ENCODE results near the gene GTPBP3. TPM values are rescaled to one million over a fixed set of nuclear protein-coding genes. Genes with fewer than 3 reads are reported as not detected.
A peak's percentile ranks its signal among the peaks of the same experiment; 100 is the strongest.

GTPBP3 gene
- total and polyA plus RNA-seq, 10 donors: 13.0 to 44.1 (median 24.6) TPM

DNA sequence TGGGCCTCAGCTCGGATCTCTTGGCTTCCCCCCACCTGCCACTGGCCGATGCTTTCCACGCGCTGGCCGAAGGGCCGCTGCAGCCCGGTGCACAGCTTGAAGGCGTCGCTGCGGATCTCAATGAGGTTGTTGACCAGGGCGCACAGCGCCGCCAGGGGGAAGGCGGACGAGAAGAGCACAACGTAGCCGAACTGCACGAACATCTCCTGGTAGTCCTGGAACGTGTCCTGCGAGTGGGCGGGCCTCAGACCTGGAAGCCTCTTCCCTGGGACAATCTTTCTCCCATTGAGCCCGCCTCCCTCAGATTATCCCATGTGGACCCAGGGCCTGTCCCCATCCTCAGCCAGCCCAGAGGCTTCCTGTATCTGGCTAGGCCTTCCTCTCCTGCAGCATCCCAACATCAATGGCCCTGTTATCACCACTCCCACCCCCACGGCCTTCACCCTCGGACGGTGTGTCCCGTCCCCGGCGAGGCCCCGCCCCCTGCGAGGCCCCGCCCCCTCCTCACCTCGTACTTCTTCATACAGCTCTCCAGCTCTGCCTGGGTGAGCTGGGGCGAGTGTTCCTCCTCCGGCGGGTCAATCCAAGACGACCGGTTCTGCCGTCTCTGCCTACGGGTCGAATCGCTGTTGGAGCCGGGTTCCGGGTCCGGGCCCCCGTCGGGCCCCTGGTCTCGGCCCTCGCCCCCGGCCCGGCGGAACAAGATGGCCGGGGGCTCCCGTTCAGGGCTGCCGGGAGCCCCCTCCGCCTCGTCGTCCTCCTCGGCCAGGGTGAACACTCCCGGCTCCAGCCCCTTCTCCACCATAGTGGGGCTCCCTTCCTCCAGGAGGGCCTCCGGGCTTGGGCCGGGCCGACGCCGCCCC, 9.5 kb upstream of the GTPBP3 start:
- intact Hi-C loops (cut with DNase I; ENCODE audit: low total_unique reads): no loop called here
- peak overlapping the region; percentile 45 to 76 (median 50) for H3K4me3 ChIP-seq

DNA sequence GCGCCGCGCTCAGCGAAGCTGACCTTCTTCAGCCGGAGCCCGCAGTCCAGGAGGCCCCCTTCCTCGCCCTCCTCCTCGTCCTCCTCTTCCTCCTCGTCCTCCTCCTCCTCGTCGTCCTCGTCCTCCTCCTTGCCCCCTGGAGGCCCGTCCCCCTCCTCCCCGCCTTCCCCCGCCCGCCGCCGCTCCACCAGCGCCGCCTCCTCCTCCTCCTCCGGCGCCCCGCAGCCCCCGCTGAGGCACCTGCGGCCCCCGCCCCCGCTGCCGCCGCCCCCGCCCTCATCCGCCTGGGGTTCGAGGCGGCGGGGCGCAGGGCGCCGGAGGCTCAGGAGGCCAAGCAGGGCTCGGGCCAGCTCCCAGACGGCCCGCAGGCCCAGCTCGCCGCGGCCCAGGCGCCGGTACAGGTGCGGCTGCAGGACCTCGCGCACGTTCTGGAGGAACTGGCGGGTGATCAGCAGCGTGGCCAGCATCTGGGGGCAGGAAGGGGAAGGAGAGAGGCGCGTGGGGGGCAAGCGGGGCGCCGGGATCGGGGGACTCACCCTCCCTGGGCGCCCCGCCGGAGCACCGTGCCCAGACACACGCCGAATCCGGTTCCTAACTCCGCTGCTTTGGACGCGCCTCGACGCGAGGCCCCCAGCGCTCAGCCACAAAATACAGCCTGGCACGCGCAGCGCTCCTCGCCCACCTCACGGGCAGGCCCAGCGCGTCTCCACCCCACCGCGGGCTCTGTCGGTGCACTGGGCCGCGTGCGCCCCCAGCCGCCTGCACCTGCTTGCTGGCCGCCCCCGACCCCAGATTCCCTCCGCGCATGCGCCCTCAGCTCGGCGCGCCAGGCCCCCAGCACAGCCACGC, 8.6 kb upstream of the GTPBP3 start:
- Histone ChIP-seq H3K9me3 (no peaks in the 10 kb centered on the region), H3K27ac (peak overlapping the region in 6 of 8 donors; percentile 16 to 81 (median 64)), H3K27me3 (replicated peaks in 1 of 7) (peaks cover 0 to 35% (median 21%) of the 10 kb centered on the region in 7 donors), H3K4me3 (peak overlapping the region; percentile 45 to 76 (median 50)), H3K36me3 (peaks cover 0 to 13% (median 0%) of the 10 kb centered on the region in 6 donors), H3K4me1 (peaks cover 10 to 49% (median 35%) of the 10 kb centered on the region in 6 donors)
- intact Hi-C loops (cut with DNase I; ENCODE audit: low total_unique reads): no loop called here
- no peak for TF ChIP-seq POLR2A (IDR thresholded peaks at IDR 0.05)
- TF ChIP-seq, protein P1, sequence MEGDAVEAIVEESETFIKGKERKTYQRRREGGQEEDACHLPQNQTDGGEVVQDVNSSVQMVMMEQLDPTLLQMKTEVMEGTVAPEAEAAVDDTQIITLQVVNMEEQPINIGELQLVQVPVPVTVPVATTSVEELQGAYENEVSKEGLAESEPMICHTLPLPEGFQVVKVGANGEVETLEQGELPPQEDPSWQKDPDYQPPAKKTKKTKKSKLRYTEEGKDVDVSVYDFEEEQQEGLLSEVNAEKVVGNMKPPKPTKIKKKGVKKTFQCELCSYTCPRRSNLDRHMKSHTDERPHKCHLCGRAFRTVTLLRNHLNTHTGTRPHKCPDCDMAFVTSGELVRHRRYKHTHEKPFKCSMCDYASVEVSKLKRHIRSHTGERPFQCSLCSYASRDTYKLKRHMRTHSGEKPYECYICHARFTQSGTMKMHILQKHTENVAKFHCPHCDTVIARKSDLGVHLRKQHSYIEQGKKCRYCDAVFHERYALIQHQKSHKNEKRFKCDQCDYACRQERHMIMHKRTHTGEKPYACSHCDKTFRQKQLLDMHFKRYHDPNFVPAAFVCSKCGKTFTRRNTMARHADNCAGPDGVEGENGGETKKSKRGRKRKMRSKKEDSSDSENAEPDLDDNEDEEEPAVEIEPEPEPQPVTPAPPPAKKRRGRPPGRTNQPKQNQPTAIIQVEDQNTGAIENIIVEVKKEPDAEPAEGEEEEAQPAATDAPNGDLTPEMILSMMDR (IDR thresholded peaks at IDR 0.05 in 8 of 11, conservative IDR thresholded peaks at IDR 0.05 in 3 of 11): no peak
- TF ChIP-seq POLR2AphosphoS5 (IDR thresholded peaks at IDR 0.05): no peak
- DNase-seq: no peak
- 4 to 27% (median 8%) methylated on average over 25 to 94 of the region's 94 CpGs for WGBS, 5 donors

More for the DNA sequence above, 9.5 kb upstream of the GTPBP3 start:
- H3K4me1 ChIP-seq: peaks cover 8 to 45% (median 29%) of the 10 kb centered on the region in 6 donors
- no peaks in the 10 kb centered on the region for H3K9me3 ChIP-seq
- peaks cover 0 to 35% (median 21%) of the 10 kb centered on the region in 7 donors for H3K27me3 ChIP-seq (replicated peaks in 1 of 7)
- peaks cover 0 to 15% (median 0%) of the 10 kb centered on the region in 6 donors for H3K36me3 ChIP-seq
- 28 to 44% (median 31%) methylated on average over 24 to 64 of the region's 64 CpGs for WGBS, 5 donors
- TF ChIP-seq, protein P1 (IDR thresholded peaks at IDR 0.05 in 8 of 11, conservative IDR thresholded peaks at IDR 0.05 in 3 of 11): peak in 1 of 11 experiments; percentile 11
- TF ChIP-seq POLR2AphosphoS5 (IDR thresholded peaks at IDR 0.05) (peak; percentile 33 to 42 (median 34)), POLR2A (IDR thresholded peaks at IDR 0.05) (no peak)
- H3K27ac ChIP-seq: peak overlapping the region in 6 of 8 donors; percentile 16 to 81 (median 64)
- peak; percentile 89 for DNase-seq

DNA sequence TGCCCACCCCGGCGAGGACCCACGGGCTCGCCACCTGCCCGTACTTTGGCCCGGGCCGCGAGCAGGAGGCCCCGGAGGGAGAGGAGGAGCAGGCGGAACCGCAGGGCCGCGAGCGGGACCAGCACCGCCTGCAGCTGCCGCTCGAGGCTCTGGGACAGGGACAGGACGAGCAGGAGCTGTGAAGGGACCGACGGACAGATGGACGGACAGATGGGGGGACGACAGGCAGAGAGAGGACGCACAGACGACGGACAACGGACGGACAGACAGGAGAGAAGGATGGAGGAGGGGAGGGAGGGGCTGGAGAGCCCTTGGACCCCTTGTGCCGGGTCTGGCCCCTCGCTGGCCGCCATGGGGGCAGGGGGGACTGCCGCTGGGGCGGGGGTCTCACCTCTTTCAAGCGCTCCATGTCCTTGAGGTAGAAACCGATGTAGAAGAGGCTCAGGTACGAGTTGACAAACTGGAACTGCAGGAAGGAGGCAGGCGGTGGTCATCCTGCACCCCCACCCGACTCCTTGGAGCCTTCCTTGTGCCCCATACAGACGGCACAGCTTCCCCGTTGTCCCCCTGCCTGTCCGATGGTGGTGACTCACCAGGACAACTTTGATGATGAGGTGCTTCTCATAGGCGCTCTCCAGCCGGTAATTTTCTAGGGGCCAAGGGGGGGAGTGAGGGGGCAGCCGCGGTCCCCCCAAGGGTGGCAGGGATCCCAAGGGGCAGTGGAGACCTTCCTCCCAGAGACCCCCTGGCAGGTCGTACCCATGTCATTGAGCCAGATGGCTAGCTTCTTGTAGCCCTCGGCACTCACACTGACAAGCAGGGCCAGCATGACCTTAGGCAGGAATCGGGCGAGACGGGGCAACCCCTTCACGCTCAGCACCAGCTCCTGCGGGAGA, 7.7 kb upstream of the GTPBP3 start:
- TF ChIP-seq, protein P1 (IDR thresholded peaks at IDR 0.05 in 8 of 11, conservative IDR thresholded peaks at IDR 0.05 in 3 of 11): no peak
- TF ChIP-seq POLR2AphosphoS5 (IDR thresholded peaks at IDR 0.05): no peak
- TF ChIP-seq POLR2A (IDR thresholded peaks at IDR 0.05): no peak
- intact Hi-C loops (cut with DNase I; ENCODE audit: low total_unique reads): no loop called here
- Histone ChIP-seq H3K9me3 (no peaks in the 10 kb centered on the region), H3K36me3 (peaks cover 0 to 13% (median 0%) of the 10 kb centered on the region in 6 donors), H3K4me1 (peaks cover 14 to 49% (median 37%) of the 10 kb centered on the region in 6 donors), H3K27ac (peak overlapping the region in 1 of 8 donors; percentile 81), H3K4me3 (peak overlapping the region in 6 of 8 donors; percentile 49 to 76 (median 50)), H3K27me3 (replicated peaks in 1 of 7) (peaks cover 0 to 40% (median 21%) of the 10 kb centered on the region in 7 donors)
- 61 to 75% (median 64%) methylated on average over 41 to 51 of the region's 51 CpGs for WGBS, 5 donors
- no peak for DNase-seq

Measured in spleen (tissue), 11 donors.